ENCODE measurements around the gene IGFALS. TPM values are rescaled to one million over a fixed set of nuclear protein-coding genes. Genes with fewer than 3 reads are reported as not detected.
A peak's percentile ranks its signal among the peaks of the same experiment; 100 is the strongest.

Gene IGFALS
- total RNA-seq, 4 donors from 2014 or later, result not detected

DNA sequence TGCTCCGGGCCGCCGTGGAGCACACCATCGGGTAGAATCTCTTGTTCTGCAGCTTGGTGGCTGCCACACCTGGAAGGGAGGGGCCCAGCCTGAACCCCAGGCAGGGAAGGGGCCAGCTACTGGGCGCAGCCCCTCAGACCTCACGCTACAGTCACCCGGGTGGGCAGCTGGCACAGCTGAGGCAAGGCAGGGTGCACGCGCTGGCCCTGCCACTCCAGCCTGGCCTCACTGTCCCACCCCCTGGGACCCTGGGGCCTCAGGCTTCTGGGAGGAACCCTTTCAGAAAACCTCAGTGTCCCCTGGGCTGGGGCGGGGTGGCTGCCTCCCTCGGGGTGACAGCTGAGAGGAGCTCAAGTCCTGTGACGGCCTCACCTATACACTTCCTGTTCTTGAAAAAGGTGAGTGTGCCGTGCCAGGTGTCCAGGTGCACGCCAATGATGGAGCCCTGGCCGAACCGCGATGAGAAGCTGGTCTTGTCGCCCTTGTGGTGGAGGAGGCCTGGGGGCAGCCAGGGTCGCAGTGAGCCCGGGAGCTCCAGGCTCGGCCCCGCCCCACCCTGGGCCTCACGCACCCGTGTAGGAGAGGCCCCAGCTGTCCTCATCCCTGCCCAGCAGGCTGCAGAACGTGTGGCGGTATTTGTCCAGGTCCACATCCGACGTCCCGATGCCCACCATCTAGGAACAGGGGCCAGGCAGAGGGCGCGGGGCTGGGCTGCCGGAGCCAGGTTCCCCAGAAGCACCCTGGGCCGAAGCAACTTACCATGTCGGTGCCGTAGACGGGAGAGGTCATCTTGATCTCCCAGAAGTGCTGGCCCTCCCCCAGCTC lies 15.9 kb downstream of the IGFALS start:
- Histone ChIP-seq H3K27ac (peak overlapping the region in 2 of 4 donors; percentile 28 to 44), H3K36me3 (peaks cover 6 to 67% (median 28%) of the 10 kb centered on the region in 3 donors), H3K4me1 (peaks cover 25 to 78% (median 27%) of the 10 kb centered on the region in 3 donors), H3K27me3 (no peaks in the 10 kb centered on the region), H3K4me3 (no peak overlapping the region), H3K9me3 (no peaks in the 10 kb centered on the region)
- no peak for DNase-seq
- intact Hi-C loops (cut with DNase I), result no loop called here
- TF ChIP-seq POLR2A (IDR thresholded peaks at IDR 0.05), result no peak
- TF ChIP-seq, protein P1, sequence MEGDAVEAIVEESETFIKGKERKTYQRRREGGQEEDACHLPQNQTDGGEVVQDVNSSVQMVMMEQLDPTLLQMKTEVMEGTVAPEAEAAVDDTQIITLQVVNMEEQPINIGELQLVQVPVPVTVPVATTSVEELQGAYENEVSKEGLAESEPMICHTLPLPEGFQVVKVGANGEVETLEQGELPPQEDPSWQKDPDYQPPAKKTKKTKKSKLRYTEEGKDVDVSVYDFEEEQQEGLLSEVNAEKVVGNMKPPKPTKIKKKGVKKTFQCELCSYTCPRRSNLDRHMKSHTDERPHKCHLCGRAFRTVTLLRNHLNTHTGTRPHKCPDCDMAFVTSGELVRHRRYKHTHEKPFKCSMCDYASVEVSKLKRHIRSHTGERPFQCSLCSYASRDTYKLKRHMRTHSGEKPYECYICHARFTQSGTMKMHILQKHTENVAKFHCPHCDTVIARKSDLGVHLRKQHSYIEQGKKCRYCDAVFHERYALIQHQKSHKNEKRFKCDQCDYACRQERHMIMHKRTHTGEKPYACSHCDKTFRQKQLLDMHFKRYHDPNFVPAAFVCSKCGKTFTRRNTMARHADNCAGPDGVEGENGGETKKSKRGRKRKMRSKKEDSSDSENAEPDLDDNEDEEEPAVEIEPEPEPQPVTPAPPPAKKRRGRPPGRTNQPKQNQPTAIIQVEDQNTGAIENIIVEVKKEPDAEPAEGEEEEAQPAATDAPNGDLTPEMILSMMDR (IDR thresholded peaks at IDR 0.05), result no peak
- 60% methylated on average over 1 of the region's 36 CpGs; no CpG with 5 or more reads in 1 of the 2 donors for WGBS, 2 donors

- Histone ChIP-seq H3K9me3 (no peaks in the 10 kb centered on the region), H3K4me3 (no peak overlapping the region), H3K27ac (peak overlapping the region in 2 of 4 donors; percentile 13 to 44), H3K36me3 (peaks cover 6 to 67% (median 28%) of the 10 kb centered on the region in 3 donors), H3K27me3 (no peaks in the 10 kb centered on the region), H3K4me1 (peaks cover 27 to 83% (median 29%) of the 10 kb centered on the region in 3 donors)
- TF ChIP-seq, protein P1 (IDR thresholded peaks at IDR 0.05), result no peak
- no peak for TF ChIP-seq POLR2A (IDR thresholded peaks at IDR 0.05)
- intact Hi-C loops (cut with DNase I), result no loop called here
- 87% methylated on average over 3 of the region's 22 CpGs; no CpG with 5 or more reads in 1 of the 2 donors for WGBS, 2 donors
- no peak for DNase-seq
Observed at GRCh38 chr16:1776991-1777374, 16.5 kb downstream of the IGFALS start.

DNA sequence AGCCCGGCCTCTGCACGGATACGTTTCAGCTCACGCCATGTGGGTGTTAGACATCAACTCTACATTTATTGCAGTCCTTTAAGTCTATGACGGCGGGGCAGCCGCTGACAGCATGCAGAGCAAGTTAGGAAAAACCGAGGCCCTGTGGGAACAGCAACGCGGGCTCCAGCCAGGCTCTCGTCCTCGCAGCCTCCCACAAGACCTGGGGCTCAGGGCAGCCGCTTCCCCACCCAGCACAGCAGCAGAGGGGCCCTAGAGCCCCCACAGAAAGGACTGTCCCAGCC lies 16.9 kb downstream of the IGFALS start:
- WGBS, 2 donors, result no CpG with 5 or more reads among the region's 13 CpGs
- intact Hi-C loops (cut with DNase I), result no loop called here

DNA sequence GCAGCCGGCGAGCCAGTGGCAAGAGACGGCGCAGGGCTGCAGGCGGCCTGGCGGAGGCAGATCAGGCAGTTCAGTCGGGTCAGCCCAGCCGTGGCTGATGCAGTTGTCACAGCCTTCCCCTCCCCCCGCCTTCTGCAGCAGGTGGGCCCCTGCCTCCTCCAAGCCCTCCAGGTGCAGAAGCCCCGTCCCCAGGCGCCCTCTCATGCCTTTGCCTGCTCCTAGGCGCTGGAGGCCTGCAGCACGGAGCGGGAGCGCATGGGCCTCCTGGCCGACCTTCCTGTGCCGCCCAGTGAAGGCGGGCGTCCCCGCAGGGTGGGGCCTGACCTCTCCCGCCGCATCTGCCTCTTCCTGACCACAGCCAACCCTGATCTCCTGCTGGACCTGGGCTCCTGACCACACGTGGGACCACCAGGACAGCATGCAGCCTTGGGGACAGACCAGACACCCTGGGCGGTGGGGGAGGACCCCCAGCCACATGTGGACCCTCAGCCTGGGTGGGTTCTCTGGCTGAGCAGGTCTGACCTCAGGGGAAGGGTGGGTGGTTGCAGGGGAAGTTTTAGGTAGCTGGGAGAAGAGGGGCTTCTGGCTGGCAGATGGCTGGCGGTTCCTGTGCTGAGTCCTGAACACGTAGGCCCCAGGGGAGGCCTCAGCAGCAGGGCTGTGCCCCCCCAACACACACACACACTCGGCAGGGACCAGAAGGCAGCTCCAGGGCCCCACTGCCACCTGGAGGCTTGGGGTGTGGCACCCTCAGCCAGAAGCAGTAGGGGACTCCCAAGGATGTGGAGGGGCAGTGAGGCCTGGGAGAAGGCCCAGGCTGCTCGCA lies 17.4 kb downstream of the IGFALS start:
- DNase-seq, result no peak
- 75 to 100% methylated on average over 5 of the region's 28 CpGs for WGBS, 2 donors
- Histone ChIP-seq H3K27ac (no peak overlapping the region), H3K4me1 (peaks cover 21 to 83% (median 25%) of the 10 kb centered on the region in 3 donors), H3K9me3 (no peaks in the 10 kb centered on the region), H3K27me3 (no peaks in the 10 kb centered on the region), H3K4me3 (no peak overlapping the region), H3K36me3 (peaks cover 6 to 65% (median 28%) of the 10 kb centered on the region in 3 donors)
- TF ChIP-seq POLR2A (IDR thresholded peaks at IDR 0.05), result no peak
- intact Hi-C loops (cut with DNase I), result no loop called here

More for the DNA sequence above, 16.9 kb downstream of the IGFALS start:
- DNase-seq, result no peak
- Histone ChIP-seq H3K9me3 (no peaks in the 10 kb centered on the region), H3K4me1 (peaks cover 26 to 83% (median 29%) of the 10 kb centered on the region in 3 donors), H3K27me3 (no peaks in the 10 kb centered on the region), H3K36me3 (peaks cover 6 to 67% (median 28%) of the 10 kb centered on the region in 3 donors), H3K4me3 (no peak overlapping the region), H3K27ac (peak overlapping the region in 2 of 4 donors; percentile 13 to 44)
- TF ChIP-seq, protein P1 (IDR thresholded peaks at IDR 0.05), result no peak
- no peak for TF ChIP-seq POLR2A (IDR thresholded peaks at IDR 0.05)

GRCh38 chr16:1775006-1775845 lies 18.3 kb downstream of the IGFALS start:
- Histone ChIP-seq H3K4me3 (peak overlapping the region in 1 of 4 donors; percentile 98), H3K9me3 (no peaks in the 10 kb centered on the region), H3K36me3 (peaks cover 6 to 57% (median 28%) of the 10 kb centered on the region in 3 donors), H3K27me3 (no peaks in the 10 kb centered on the region), H3K4me1 (peaks cover 20 to 83% (median 32%) of the 10 kb centered on the region in 3 donors), H3K27ac (peak overlapping the region in 1 of 4 donors; percentile 98)
- no peak for TF ChIP-seq POLR2A (IDR thresholded peaks at IDR 0.05)
- TF ChIP-seq, protein P1 (IDR thresholded peaks at IDR 0.05), result no peak
- WGBS, 2 donors, result 59 to 80% methylated on average over 2 to 12 of the region's 30 CpGs
- intact Hi-C loops (cut with DNase I), result no loop called here
- DNase-seq, result no peak

All from esophagus squamous epithelium (tissue), 5 donors.